NCI-H1694 (cell line): ENCODE measurements around the gene MSI1.
A peak's percentile ranks its signal among the peaks of the same experiment; 100 is the strongest.

ENCODE experiments used
- DNase-seq: peaks from one replicate; lab custom pipeline; 2025; lab: John Stamatoyannopoulos, UW

The MSI1 gene

GRCh38 chr12:120321382-120322202, 47.4 kb downstream of the MSI1 start:
- DNase-seq, result no peak

- peak; percentile 99 for DNase-seq
These were observed 51.5 kb downstream of the MSI1 start for GRCh38 chr12:120317224-120318105.

DNA sequence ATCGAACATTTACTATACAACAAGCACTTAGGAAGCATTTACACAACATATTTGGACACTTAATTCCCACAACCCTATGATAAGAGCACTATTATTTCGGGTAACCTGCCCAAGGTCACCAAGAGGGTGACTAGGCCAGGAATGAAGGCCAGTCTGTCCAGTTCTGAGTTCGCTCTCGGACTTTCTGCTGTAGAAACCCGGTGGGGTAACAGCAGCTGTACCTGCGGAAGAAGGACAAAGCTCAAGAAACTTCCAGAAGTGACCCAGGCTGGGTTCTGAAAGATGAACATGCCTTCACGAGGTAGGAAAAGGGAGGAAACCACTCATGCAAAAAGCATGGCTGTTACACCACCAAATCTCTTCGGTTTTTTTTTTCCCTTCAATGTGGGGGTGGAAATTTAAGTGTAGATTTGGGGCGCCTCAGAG, 52.2 kb downstream of the MSI1 start:
- no peak for DNase-seq

- no peak for DNase-seq
These were observed 54.7 kb downstream of the MSI1 start for GRCh38 chr12:120314220-120314619.

DNA sequence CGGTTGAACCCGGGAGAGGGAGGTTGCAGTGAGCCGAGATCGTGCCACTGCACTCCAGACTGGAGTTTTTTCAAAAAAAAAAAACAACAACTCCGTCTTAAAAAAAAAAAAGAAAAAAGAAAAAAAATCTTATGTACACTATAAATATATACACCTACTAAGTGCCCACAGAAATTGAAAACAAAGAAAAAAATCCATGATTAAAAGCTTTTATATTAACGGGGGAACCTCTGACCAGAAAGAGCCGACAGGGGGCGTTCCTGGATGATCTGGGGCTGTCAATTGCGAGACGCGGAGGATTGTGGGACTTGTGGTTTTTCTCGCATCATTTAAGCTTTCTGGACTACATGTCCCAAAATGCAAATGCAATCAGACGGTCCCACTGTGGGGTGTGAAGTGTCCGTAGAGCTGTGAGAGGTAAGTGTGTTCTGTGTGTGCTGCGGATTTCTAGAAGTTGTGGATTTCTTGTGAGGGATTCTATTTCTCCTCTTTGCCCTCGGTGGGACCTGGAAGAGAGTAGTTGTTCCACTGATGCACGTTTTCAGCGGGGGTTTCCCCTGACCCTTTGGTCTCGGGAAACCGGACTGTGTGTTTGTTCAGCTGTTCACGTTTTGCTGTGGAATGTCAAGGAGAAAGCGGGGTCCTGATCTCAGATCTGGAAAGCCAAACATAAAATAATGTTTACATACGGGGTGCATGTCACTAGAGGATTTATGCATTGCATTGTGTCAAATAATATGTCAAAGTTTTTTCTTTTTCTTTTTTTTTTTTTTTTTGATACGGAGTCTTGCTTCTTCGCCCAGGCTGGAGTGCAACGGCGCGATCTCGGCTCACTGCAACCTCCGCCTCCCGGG, 66.8 kb downstream of the MSI1 start, which contains the start of gene SIRT4:
SIRT4 (plus strand) TSS at position 360 of the 854 bp plus-strand sequence. CDS start 1,241 bp downstream, outside the sequence.
- peak; percentile 90 for DNase-seq

GRCh38 chr12:120292661-120293531, 76.1 kb downstream of the MSI1 start, which contains the start of gene RNU4-1:
RNU4-1 (minus strand) TSS chr12:120293237.
- DNase-seq, result peak; percentile 88

DNA sequence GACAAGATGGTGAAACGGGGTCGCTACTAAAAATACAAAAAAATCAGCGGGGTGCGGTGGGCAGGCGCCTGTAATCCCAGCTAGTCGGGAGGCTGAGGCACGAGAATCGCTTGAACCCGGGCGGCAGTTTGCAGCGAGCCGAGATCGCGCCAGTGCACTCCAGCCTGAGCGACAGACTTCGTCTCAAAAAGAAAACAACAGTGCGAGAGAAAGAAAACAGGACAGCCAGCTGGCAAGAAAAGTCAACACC, 76.6 kb downstream of the MSI1 start:
- DNase-seq, result no peak
